Mucosa of rectum (tissue), 2 donors: ENCODE data around the gene HYCC1.

Source experiments
- H3K27ac ChIP-seq, 2 donors: one replicate each; pipeline ENCODE4 v1.7.0; 2013; ENCODE audit warnings: inconsistent platforms in 2 of 2, low read depth in 2 of 2, low read length in 2 of 2
- H3K27me3 ChIP-seq, 2 donors: one replicate each; pipeline ENCODE4 v1.7.0; 2013; ENCODE audit warnings: low read length in 2 of 2; ENCODE audit not compliant: control insufficient read depth in 2 of 2, insufficient read depth in 2 of 2
- H3K36me3 ChIP-seq, 2 donors: one replicate each; pipeline ENCODE4 v1.7.0; 2013; ENCODE audit warnings: low read length in 2 of 2; ENCODE audit not compliant: control insufficient read depth in 2 of 2, insufficient read depth in 2 of 2
- H3K4me1 ChIP-seq, 2 donors: one replicate each; pipeline ENCODE4 v1.7.0; 2013; ENCODE audit warnings: low read length in 2 of 2, mild to moderate bottlenecking in 1 of 2; ENCODE audit not compliant: control insufficient read depth in 2 of 2, insufficient read depth in 2 of 2
- H3K4me3 ChIP-seq, 2 donors: one replicate each; pipeline ENCODE4 v1.7.0; 2013; ENCODE audit warnings: low read length in 2 of 2
- H3K9ac ChIP-seq, 2 donors: one replicate each; pipeline ENCODE4 v1.7.0; 2013; ENCODE audit warnings: low read length in 2 of 2, low read depth in 1 of 2, mild to moderate bottlenecking in 1 of 2
- H3K9me3 ChIP-seq, 2 donors: one replicate each; pipeline ENCODE4 v1.7.0; 2013; ENCODE audit warnings: low read length in 2 of 2; ENCODE audit not compliant: control insufficient read depth in 2 of 2
- donor health status: healthy.
- donor health status: Normal muscosa, but diverticular disease.

HYCC1 gene

DNA sequence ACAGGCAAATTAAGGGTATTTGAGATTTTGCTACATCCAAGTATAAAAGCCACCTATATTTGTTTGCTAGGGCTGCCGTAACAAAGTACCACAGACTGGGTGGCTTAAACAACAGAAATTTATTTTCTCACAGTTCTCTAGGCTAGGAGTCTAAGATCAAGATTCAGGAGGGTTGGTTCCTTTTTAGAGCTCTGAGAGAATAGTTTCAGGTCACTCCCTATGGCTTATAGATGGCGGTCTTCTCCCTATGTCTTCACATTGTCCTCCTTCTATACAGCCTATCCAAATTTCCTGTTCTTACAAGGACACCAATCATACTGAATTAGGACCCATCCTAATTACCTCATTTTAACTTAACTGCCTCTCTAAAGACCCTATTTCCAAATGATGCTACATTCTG is 11.2 kb downstream of the HYCC1 start:
- no peaks in the 10 kb centered on the region for H3K36me3 ChIP-seq
- H3K4me3 ChIP-seq = no peak overlapping the region
- H3K9ac ChIP-seq = no peak overlapping the region
- H3K4me1 ChIP-seq = no peaks in the 10 kb centered on the region
- H3K27me3 ChIP-seq = no peaks in the 10 kb centered on the region
- no peaks in the 10 kb centered on the region for H3K9me3 ChIP-seq
- no peak overlapping the region for H3K27ac ChIP-seq

- H3K27ac ChIP-seq = no peak overlapping the region
- no peak overlapping the region for H3K4me3 ChIP-seq
- H3K36me3 ChIP-seq = no peaks in the 10 kb centered on the region
- no peak overlapping the region for H3K9ac ChIP-seq
- H3K4me1 ChIP-seq = no peaks in the 10 kb centered on the region
- H3K9me3 ChIP-seq = no peaks in the 10 kb centered on the region
- no peaks in the 10 kb centered on the region for H3K27me3 ChIP-seq
Observed at GRCh38 chr7:23001610-23002009, 12.3 kb downstream of the HYCC1 start.

GRCh38 chr7:23000597-23001360 is 13.2 kb downstream of the HYCC1 start:
- no peak overlapping the region for H3K4me3 ChIP-seq
- no peaks in the 10 kb centered on the region for H3K27me3 ChIP-seq
- H3K36me3 ChIP-seq = no peaks in the 10 kb centered on the region
- H3K9ac ChIP-seq = no peak overlapping the region
- no peak overlapping the region for H3K27ac ChIP-seq
- no peaks in the 10 kb centered on the region for H3K9me3 ChIP-seq
- no peaks in the 10 kb centered on the region for H3K4me1 ChIP-seq

GRCh38 chr7:22998519-22998896 is 15.4 kb downstream of the HYCC1 start:
- no peak overlapping the region for H3K9ac ChIP-seq
- no peak overlapping the region for H3K27ac ChIP-seq
- no peaks in the 10 kb centered on the region for H3K27me3 ChIP-seq
- no peak overlapping the region for H3K4me3 ChIP-seq
- no peaks in the 10 kb centered on the region for H3K9me3 ChIP-seq
- H3K4me1 ChIP-seq = no peaks in the 10 kb centered on the region
- H3K36me3 ChIP-seq = no peaks in the 10 kb centered on the region

GRCh38 chr7:22997871-22998518 is 15.9 kb downstream of the HYCC1 start:
- Histone ChIP-seq H3K27me3 (no peaks in the 10 kb centered on the region), H3K4me1 (no peaks in the 10 kb centered on the region), H3K4me3 (no peak overlapping the region), H3K27ac (no peak overlapping the region), H3K9me3 (no peaks in the 10 kb centered on the region), H3K36me3 (no peaks in the 10 kb centered on the region), H3K9ac (no peak overlapping the region)

GRCh38 chr7:22996470-22996869 is 17.5 kb downstream of the HYCC1 start:
- Histone ChIP-seq H3K36me3 (no peaks in the 10 kb centered on the region), H3K9me3 (no peaks in the 10 kb centered on the region), H3K9ac (no peak overlapping the region), H3K27me3 (no peaks in the 10 kb centered on the region), H3K27ac (no peak overlapping the region), H3K4me1 (no peaks in the 10 kb centered on the region), H3K4me3 (no peak overlapping the region)

DNA sequence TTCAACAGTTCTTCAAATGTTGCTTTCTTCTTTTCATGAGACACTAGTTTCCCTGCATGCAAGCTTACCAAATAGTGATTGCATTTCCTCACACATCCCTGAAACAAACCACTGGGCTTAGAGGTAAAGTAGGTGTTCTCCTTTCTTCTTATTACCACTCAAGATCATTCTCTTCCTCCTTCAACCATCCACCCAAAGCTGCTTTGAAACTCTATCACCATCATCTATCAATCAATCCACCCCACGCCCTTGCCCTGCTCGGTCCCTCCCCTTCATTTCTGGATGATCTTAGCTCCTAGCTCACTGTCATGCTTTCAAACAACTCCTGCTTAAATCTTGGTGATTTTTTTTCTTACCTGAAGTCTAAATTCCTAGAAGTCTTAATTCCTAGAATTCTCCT is 18.9 kb downstream of the HYCC1 start:
- H3K27ac ChIP-seq = no peak overlapping the region
- H3K9me3 ChIP-seq = no peaks in the 10 kb centered on the region
- H3K4me3 ChIP-seq = no peak overlapping the region
- no peaks in the 10 kb centered on the region for H3K36me3 ChIP-seq
- no peaks in the 10 kb centered on the region for H3K4me1 ChIP-seq
- no peaks in the 10 kb centered on the region for H3K27me3 ChIP-seq
- H3K9ac ChIP-seq = no peak overlapping the region

DNA sequence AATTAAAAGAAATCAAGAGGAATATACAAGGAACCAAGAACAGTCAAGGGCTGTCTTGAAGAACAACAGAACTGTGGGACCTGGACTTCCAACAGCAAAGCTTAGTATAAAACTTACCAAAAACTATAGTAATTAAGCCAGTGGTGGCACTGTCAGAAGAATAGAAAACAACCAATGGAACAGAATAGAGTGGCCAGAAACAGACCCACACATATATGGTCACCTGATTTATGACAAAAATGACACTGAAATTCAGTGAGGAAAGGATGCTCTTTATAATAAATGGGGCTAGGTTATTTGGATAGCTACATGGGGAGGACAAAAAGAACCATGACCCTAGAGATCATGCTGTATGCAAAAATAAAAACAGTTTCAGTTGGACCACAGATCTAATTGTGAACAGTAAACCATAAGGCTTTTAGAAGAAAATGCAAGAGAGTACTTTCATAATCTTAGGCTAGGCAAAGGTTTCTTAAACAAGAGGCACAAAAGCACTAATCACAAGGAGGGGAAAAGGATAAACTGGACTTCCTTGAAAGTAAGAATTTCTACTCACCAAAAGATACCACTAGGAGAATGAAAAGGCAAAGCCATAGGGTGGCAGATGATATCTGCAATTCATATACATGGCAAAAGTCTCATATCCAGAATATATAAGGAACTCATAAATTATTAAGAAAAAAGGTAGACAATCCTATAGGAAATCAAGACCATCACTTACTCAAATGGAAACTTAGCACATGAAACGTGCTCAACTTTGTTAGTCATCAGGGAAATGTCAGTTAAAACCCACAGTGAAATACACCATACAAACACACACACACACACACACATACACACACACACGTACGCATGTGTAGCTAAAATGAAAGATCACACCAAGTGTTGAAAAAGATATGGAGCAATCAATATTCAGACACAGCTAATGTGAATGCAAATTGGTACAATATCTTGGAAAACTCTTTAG is 20.8 kb downstream of the HYCC1 start:
- H3K36me3 ChIP-seq = no peaks in the 10 kb centered on the region
- H3K4me1 ChIP-seq = no peaks in the 10 kb centered on the region
- H3K9ac ChIP-seq = no peak overlapping the region
- no peak overlapping the region for H3K27ac ChIP-seq
- H3K4me3 ChIP-seq = no peak overlapping the region
- H3K27me3 ChIP-seq = no peaks in the 10 kb centered on the region
- H3K9me3 ChIP-seq = no peaks in the 10 kb centered on the region

DNA sequence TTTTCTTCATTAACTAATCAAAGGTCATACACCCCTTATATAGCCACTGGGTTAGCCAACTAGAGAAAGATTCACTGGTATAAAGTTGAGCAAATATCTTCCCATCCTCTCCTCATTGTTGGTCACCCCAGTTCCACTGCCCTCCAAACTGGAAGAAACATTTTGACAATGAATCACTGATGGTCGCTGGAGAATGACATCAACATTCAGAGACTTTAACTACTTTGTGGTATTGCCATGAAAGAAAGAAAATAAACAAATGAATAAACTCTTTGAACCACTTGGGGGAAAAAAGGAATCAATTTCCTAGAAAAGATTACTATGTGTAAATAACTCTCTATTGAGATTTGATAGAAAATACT is 23.4 kb downstream of the HYCC1 start:
- no peaks in the 10 kb centered on the region for H3K27me3 ChIP-seq
- no peak overlapping the region for H3K9ac ChIP-seq
- no peaks in the 10 kb centered on the region for H3K36me3 ChIP-seq
- no peak overlapping the region for H3K4me3 ChIP-seq
- no peaks in the 10 kb centered on the region for H3K9me3 ChIP-seq
- no peak overlapping the region for H3K27ac ChIP-seq
- H3K4me1 ChIP-seq = no peaks in the 10 kb centered on the region
